ENCODE measurements around the gene HBG2.

Gene HBG2

GRCh38 chr11:5288108-5288905 is 33.7 kb upstream of the HBG2 start:
- Mint-ChIP-seq H3K36me3 (ENCODE audit: low read depth) (no peaks in the 10 kb centered on the region), H3K27me3 (no peaks in the 10 kb centered on the region), H3K9me3 (no peaks in the 10 kb centered on the region), H3K4me1 (ENCODE audit: low read depth) (no peaks in the 10 kb centered on the region), H3K4me3 (no peak overlapping the region), H3K27ac (no peak overlapping the region)
- intact Hi-C loops (cut with micrococcal nuclease): no loop called here

DNA sequence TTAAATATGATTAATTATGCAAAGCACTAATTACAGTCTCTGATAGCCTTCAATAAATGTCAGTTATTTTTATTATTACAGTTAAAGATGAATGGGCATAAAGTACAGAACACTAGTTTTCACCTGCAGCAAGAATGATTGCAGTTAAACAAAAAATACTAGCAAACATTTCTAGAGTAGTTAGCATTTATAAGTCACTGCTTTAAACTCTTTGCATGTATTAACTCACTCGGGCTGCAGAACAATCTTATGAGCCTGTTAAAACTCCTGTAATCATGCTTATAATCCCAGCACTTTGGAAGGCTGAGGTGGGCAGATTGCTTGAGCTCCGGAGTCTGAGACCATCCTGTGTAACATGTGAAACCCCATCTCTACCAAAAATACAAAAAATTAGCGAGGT is 32.3 kb upstream of the HBG2 start:
- Mint-ChIP-seq H3K36me3 (ENCODE audit: low read depth) (no peaks in the 10 kb centered on the region), H3K27me3 (no peaks in the 10 kb centered on the region), H3K9me3 (no peaks in the 10 kb centered on the region), H3K27ac (no peak overlapping the region), H3K4me3 (no peak overlapping the region), H3K4me1 (ENCODE audit: low read depth) (no peaks in the 10 kb centered on the region)
- intact Hi-C loops (cut with micrococcal nuclease): no loop called here

- intact Hi-C loops (cut with micrococcal nuclease): no loop called here
- Mint-ChIP-seq H3K27me3 (no peaks in the 10 kb centered on the region), H3K36me3 (ENCODE audit: low read depth) (no peaks in the 10 kb centered on the region), H3K9me3 (no peaks in the 10 kb centered on the region), H3K4me3 (no peak overlapping the region), H3K4me1 (ENCODE audit: low read depth) (no peaks in the 10 kb centered on the region), H3K27ac (no peak overlapping the region)
Measured at GRCh38 chr11:5286351-5286750, 31.8 kb upstream of the HBG2 start.

- H3K36me3 Mint-ChIP-seq (ENCODE audit: low read depth): no peaks in the 10 kb centered on the region
- no peak overlapping the region for H3K27ac Mint-ChIP-seq
- H3K4me3 Mint-ChIP-seq: no peak overlapping the region
- H3K4me1 Mint-ChIP-seq (ENCODE audit: low read depth): peaks cover 1% of the 10 kb centered on the region
- no peaks in the 10 kb centered on the region for H3K9me3 Mint-ChIP-seq
- intact Hi-C loops (cut with micrococcal nuclease): no loop called here
- no peaks in the 10 kb centered on the region for H3K27me3 Mint-ChIP-seq
Measured at GRCh38 chr11:5285703-5286340, 31.2 kb upstream of the HBG2 start.

GRCh38 chr11:5284637-5285036 is 30.1 kb upstream of the HBG2 start:
- H3K4me1 Mint-ChIP-seq (ENCODE audit: low read depth): peaks cover 6% of the 10 kb centered on the region
- no peaks in the 10 kb centered on the region for H3K9me3 Mint-ChIP-seq
- H3K27ac Mint-ChIP-seq: no peak overlapping the region
- no peak overlapping the region for H3K4me3 Mint-ChIP-seq
- H3K36me3 Mint-ChIP-seq (ENCODE audit: low read depth): no peaks in the 10 kb centered on the region
- H3K27me3 Mint-ChIP-seq: no peaks in the 10 kb centered on the region
- intact Hi-C loops (cut with micrococcal nuclease): no loop called here

GRCh38 chr11:5283882-5284281 is 29.3 kb upstream of the HBG2 start:
- Mint-ChIP-seq H3K4me3 (no peak overlapping the region), H3K9me3 (no peaks in the 10 kb centered on the region), H3K27ac (no peak overlapping the region), H3K4me1 (ENCODE audit: low read depth) (peaks cover 6% of the 10 kb centered on the region), H3K36me3 (ENCODE audit: low read depth) (no peaks in the 10 kb centered on the region), H3K27me3 (no peaks in the 10 kb centered on the region)
- intact Hi-C loops (cut with micrococcal nuclease): no loop called here

DNA sequence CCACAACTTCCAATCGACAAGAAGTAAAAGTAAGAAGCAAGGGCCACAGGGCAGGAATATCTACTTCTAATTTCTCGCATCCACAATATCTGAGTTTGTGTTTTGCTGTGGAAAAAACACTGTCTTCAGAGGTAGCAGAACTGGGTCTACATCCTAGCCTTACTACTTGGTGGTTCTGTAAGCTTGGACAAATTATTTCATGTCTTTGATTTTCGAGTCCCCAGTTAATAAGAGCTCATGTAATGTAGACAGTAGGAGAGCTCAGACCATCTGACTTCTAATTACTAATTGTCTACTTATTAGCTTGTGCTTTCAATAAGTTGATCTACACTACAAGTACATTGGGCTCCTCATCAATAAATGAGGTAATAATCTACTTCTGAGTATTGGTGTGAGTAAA is 28.5 kb upstream of the HBG2 start:
- intact Hi-C loops (cut with micrococcal nuclease): no loop called here
- Mint-ChIP-seq H3K9me3 (no peaks in the 10 kb centered on the region), H3K27me3 (no peaks in the 10 kb centered on the region), H3K4me3 (no peak overlapping the region), H3K36me3 (ENCODE audit: low read depth) (no peaks in the 10 kb centered on the region), H3K27ac (no peak overlapping the region), H3K4me1 (ENCODE audit: low read depth) (peaks cover 6% of the 10 kb centered on the region)

DNA sequence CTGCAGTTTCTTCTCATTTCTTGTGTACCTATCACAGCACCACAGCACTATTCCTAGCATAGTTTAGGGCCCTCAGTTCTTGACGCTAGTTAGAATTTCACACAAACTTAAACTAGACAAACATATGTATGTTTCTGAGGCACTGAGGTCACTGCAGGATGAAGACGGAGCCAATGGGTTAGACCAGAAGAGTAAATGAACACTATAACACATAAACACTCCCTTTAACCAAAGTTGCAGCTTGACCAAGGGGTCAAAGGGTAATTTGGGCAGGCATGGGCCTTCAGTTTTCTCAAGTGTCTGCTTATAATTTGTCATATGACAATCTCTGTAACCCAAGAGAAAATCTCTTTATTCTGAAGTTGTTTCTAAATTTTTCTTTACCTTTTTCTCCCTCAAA is 28.0 kb upstream of the HBG2 start:
- no peaks in the 10 kb centered on the region for H3K36me3 Mint-ChIP-seq (ENCODE audit: low read depth)
- no peaks in the 10 kb centered on the region for H3K27me3 Mint-ChIP-seq
- H3K9me3 Mint-ChIP-seq: no peaks in the 10 kb centered on the region
- intact Hi-C loops (cut with micrococcal nuclease): no loop called here
- no peak overlapping the region for H3K4me3 Mint-ChIP-seq
- H3K27ac Mint-ChIP-seq: no peak overlapping the region
- H3K4me1 Mint-ChIP-seq (ENCODE audit: low read depth): peaks cover 6% of the 10 kb centered on the region

GRCh38 chr11:5281596-5281995 is 27.0 kb upstream of the HBG2 start:
- H3K9me3 Mint-ChIP-seq: no peaks in the 10 kb centered on the region
- H3K27me3 Mint-ChIP-seq: no peaks in the 10 kb centered on the region
- H3K27ac Mint-ChIP-seq: no peak overlapping the region
- H3K4me1 Mint-ChIP-seq (ENCODE audit: low read depth): peaks cover 6% of the 10 kb centered on the region
- H3K36me3 Mint-ChIP-seq (ENCODE audit: low read depth): no peaks in the 10 kb centered on the region
- intact Hi-C loops (cut with micrococcal nuclease): no loop called here
- no peak overlapping the region for H3K4me3 Mint-ChIP-seq

DNA sequence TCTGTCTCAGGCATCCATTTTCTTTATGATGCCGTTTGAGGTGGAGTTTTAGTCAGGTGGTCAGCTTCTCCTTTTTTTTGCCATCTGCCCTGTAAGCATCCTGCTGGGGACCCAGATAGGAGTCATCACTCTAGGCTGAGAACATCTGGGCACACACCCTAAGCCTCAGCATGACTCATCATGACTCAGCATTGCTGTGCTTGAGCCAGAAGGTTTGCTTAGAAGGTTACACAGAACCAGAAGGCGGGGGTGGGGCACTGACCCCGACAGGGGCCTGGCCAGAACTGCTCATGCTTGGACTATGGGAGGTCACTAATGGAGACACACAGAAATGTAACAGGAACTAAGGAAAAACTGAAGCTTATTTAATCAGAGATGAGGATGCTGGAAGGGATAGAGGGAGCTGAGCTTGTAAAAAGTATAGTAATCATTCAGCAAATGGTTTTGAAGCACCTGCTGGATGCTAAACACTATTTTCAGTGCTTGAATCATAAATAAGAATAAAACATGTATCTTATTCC is 26.1 kb upstream of the HBG2 start:
- Mint-ChIP-seq H3K4me3 (no peak overlapping the region), H3K36me3 (ENCODE audit: low read depth) (no peaks in the 10 kb centered on the region), H3K4me1 (ENCODE audit: low read depth) (peaks cover 6% of the 10 kb centered on the region), H3K9me3 (no peaks in the 10 kb centered on the region), H3K27ac (no peak overlapping the region), H3K27me3 (no peaks in the 10 kb centered on the region)
- intact Hi-C loops (cut with micrococcal nuclease): no loop called here

GRCh38 chr11:5279471-5280090 is 25.0 kb upstream of the HBG2 start:
- H3K4me1 Mint-ChIP-seq (ENCODE audit: low read depth): peaks cover 6% of the 10 kb centered on the region
- intact Hi-C loops (cut with micrococcal nuclease): no loop called here
- H3K4me3 Mint-ChIP-seq: no peak overlapping the region
- H3K27me3 Mint-ChIP-seq: no peaks in the 10 kb centered on the region
- no peaks in the 10 kb centered on the region for H3K36me3 Mint-ChIP-seq (ENCODE audit: low read depth)
- no peaks in the 10 kb centered on the region for H3K9me3 Mint-ChIP-seq
- no peak overlapping the region for H3K27ac Mint-ChIP-seq

GRCh38 chr11:5277807-5278382 is 23.3 kb upstream of the HBG2 start:
- peaks cover 6% of the 10 kb centered on the region for H3K4me1 Mint-ChIP-seq (ENCODE audit: low read depth)
- intact Hi-C loops (cut with micrococcal nuclease): no loop called here
- H3K4me3 Mint-ChIP-seq: no peak overlapping the region
- H3K36me3 Mint-ChIP-seq (ENCODE audit: low read depth): no peaks in the 10 kb centered on the region
- H3K9me3 Mint-ChIP-seq: no peaks in the 10 kb centered on the region
- no peaks in the 10 kb centered on the region for H3K27me3 Mint-ChIP-seq
- H3K27ac Mint-ChIP-seq: no peak overlapping the region

GRCh38 chr11:5276697-5277096 is 22.1 kb upstream of the HBG2 start:
- Mint-ChIP-seq H3K4me1 (ENCODE audit: low read depth) (peaks cover 6% of the 10 kb centered on the region), H3K4me3 (no peak overlapping the region), H3K36me3 (ENCODE audit: low read depth) (no peaks in the 10 kb centered on the region), H3K9me3 (no peaks in the 10 kb centered on the region), H3K27ac (no peak overlapping the region), H3K27me3 (no peaks in the 10 kb centered on the region)
- intact Hi-C loops (cut with micrococcal nuclease): no loop called here
